ENCODE results near the gene GPR52.

- TF ChIP-seq CTCF (IDR thresholded peaks at IDR 0.05) (no peak), POLR2A (IDR thresholded peaks at IDR 0.05) (no peak)
Observed at GRCh38 chr1:174451408-174451807, 3.6 kb downstream of the GPR52 start.

Measured in testis (tissue), 2 donors.